ENCODE data around the gene PROZ.
A peak's percentile ranks its signal among the peaks of the same experiment; 100 is the strongest.

The PROZ gene

DNA sequence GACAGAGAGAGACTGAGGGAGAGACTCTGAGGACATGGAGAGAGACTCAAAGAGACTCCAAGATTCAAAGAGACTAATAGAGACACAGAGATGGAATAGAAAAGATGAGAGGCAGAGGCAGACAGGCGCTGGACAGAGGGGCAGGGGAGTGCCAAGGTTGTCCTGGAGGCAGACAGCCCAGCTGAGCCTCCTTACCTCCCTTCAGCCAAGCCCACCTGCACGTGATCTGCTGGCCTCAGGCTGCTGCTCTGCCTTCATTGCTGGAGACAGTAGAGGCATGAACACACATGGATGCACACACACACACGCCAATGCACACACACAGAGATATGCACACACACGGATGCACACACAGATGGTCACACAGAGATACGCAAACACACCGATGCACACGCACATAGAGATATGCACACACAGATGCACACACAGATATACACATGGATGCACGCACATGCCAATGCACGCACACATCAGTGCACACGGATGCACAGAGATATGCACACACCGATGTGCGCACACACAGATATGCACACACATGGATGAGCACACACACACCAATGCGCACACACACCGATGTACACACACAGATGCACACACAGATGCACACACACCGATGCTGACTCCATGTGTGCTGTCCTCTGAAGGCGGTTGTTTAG is 39.2 kb upstream of the PROZ start:
- DNase-seq = no peak

GRCh38 chr13:113119822-113120189 is 38.6 kb upstream of the PROZ start:
- no peak for DNase-seq

DNA sequence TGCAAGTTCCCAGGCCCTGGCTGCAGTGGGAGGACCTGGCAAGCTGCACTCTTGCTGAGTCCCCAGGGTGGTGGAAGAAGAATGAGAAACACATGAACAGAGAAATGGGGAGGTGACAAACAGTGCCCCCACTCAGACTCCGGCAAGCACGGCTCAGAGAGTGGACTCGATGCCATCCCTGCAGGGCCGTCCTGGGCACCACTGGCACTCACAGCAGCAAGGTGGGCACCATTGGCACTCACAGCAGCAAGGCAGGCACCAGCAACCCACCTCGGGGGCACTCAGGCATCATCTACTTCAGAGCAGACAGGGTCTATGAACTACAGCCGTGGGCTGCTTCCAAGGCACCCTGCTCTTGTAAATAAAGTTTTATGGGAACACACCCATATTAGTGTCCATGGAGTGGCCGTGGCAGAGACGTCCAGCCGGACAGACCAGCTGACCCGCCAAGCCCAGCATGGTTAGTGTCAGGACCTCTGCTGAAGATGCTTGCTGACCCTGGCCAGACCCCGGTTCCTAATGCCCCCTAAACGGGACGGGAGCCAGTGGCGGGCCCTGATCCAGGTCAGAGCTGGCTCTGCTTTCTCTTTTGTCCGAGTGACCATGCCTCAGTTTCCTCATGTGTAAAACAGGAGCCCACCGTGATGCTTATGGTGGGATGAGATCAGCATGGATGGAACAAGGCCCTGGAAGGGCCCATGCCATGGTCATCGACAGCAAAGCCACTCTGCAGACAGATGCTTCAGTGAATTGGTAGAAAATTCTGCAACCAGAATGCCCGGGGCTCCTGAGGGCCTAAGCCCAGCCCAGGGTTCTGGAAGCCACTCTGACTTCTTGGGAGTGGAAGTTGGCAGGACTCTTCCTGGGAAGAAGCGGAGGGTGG is 37.9 kb upstream of the PROZ start:
- DNase-seq = no peak

- DNase-seq = no peak
These were observed 37.1 kb upstream of the PROZ start for GRCh38 chr13:113121183-113121927.

DNA sequence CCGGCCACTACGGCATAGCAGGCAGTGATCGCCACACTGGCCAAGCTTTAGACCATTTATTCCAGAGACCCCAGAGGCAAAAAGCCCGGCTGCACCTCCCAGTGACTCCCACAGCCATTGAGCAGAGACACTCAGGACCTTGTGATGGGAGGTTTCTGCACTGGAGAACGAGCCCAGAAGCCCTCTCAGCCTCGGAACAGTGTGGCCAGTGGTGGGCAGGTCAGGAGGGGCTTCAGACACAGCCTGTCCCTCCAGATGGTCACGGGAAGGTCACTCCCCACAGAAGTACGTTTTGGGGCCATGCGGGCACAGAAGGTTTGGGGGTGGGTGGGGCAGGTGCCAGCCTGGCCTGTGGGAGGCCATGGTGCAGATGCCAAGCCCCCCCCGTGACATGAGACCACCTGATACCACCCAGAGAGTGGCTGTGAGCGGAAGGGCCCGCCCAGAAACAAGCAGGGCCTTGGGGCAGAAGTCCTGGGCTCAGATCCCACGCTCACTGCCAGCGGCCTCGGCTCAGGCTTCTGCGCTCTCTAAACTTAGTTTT is 36.4 kb upstream of the PROZ start:
- no peak for DNase-seq

- no peak for DNase-seq
These were observed 35.8 kb upstream of the PROZ start, which contains the start of gene F10 for GRCh38 chr13:113122550-113123225. Gene F10 (plus strand): TSS chr13:113122799. CDS start chr13:113122856, 57 bp downstream.

DNA sequence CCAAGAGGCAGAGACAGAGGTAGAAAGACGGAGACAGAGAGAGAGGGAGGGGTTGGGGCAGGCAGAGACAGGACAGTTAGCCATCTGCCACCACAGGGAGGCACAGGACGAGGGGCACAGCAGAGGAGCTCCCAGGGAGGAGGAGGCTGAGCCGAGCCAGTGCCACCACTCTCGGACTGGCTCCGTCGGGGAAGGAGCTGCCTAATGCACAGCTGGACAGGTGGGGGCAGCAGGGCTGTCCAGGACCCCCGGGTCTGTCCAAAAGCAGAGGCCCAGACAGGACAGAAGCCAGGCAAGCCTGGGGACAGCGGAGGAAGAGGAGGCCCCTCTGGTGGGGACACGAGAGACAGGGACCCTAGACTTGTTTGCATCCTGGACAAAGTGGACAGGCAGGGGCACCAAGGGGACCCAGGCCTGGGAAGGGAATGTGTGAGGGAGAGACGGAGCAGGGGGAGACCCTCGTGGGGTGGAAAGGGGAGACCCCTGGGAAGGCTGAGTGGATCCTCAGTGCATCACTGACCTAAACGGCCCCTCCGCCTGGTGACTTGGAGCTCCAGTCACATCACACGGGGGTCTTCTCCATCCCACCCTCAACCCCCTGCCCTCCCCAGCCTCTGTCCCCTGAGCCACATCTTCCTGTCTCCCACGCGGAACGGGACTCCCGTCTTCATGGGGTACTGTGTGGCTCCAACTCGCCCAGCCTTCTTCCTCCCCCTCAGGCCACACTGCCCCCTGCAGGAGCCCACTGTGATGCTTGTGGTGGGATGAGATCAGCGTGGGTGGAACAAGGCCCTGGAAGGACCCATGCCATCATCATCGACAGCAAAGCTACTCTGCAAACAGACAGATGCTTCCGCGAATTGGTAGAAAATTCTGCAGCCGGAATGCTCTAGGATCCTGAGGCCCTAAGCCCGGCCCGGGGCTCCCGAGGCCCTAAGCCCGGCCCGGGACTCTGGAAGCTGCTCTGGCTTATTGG is 34.9 kb upstream of the PROZ start:
- no peak for DNase-seq

- no peak for DNase-seq
These were observed 34.1 kb upstream of the PROZ start for GRCh38 chr13:113124211-113124970.

DNA sequence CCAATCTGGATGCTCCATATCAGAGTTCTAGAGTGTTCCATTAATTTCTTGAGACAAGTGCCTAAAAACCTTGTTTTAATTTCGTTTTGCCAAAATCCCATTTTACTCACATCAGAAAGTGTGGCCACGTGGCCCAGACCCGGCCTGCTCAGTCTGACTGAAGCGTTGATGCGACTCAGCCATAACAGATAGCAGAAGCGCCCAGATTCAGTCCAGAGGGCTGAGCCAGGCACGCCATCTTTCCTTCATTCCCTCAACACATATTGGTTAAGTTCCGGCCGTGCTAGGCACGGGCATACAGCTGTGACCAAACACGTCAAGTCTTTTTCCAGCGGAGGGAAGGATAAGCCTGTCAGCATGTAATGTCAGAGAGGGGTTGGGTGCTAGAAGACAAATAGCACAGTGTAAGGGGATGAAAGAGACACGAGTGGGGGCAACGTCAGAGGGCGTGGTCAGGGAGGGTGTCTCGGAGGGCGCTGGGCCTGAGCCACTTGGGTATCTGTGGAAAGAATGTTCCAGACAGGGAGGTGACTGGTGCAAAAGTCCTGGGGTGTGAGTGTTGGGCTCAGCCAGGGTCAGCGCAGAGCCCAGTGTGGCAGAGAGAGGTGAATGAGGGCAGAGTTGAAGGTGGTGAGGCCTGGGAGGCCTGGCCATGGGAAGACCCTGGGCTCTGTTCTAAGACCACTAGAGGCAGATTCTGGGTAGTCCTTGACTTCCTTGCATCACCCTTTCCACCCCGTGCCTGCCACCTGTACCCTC is 32.8 kb upstream of the PROZ start:
- DNase-seq = no peak

- DNase-seq = no peak
These were observed 31.9 kb upstream of the PROZ start for GRCh38 chr13:113126265-113127150.

GRCh38 chr13:113129480-113129879 is 29.0 kb upstream of the PROZ start:
- no peak for DNase-seq

DNA sequence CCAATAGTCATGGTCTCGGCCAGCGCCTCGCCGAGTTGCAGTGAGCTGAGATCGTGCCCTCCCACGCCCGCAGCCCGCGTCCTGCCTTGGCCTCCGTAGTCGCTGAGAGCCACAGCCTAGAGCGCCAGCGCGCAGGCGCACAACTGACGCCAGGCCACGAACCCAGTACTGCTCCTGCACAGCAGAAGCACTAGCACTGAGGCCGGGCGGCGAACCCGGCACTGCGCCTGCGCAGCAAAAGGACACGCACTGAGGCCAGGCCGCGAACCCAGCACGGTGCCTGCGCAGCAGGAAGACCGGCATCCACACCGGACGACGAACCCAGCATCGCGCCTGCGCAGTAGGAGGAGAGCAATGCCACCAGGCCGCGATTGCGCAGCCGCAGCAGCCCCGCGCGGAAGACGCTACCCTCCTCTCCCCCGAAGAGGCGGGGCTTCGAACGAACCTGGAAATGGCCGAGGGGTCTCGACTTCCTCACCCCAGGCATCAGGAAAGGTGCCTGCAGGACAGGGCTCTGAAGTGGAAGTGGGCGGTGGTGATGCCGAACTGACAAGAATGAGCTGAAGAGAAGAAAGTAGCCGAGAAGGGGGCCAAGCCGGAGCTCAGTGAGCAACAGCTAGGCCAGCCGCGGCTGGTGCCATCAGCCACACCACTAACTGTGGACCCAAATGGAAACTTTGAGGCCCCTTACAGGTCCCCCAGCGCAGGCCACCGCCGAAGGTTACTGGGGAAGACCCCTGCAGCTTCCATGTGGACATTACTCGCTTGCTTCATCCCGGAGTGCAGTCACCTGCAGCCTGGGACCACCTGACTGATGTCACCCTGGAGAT is 28.3 kb upstream of the PROZ start:
- DNase-seq = peak in 1 of 56 donors; percentile 28

DNA sequence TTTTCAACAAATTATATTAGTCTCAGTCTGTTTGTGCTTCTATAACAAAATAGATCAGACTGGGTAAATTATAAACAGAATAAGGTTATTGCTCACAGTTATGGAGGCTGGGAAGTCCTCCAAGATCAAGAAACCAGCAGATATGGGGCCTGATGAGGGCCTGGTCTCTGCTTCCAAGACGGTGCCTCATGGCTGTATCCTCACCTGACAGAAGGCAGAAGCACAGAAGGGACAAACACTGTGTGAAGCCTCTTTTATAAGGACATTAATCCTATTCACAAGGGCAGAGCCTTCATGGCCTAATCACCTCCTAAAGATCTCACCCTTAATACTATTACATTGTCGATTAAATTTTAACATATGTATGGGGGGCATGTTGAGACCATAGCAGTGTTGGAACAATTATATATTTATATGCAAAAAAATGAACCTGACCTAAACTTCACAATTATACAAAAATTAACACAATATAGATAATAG is 23.1 kb upstream of the PROZ start:
- no peak for DNase-seq

GRCh38 chr13:113137691-113138298 is 20.7 kb upstream of the PROZ start:
- no peak for DNase-seq

GRCh38 chr13:113138792-113139551 is 19.5 kb upstream of the PROZ start:
- no peak for DNase-seq

All from amygdala (tissue), 56 donors.